Tongue (tissue), 2 donors: ENCODE data around the gene RENBP. TPM values are rescaled to one million over a fixed set of nuclear protein-coding genes. Genes with fewer than 3 reads are reported as not detected.

Experiments
- DNase-seq: peaks from one replicate; pipeline ENCODE4 v3.0.0-alpha.2; 2015
- total RNA-seq: library from RNA; depleted of rRNA; stranded (reverse); fragments of >200 nt; gene quantifications from one replicate; pipeline ENCODE4 v1.2.3, GENCODE V29; 2014

Gene RENBP
- total RNA-seq, 1 donor from 2014 or later: 5.2 TPM

- no peak for DNase-seq
These were observed 25.2 kb downstream of the RENBP start for GRCh38 chrX:153919281-153919680.

- no peak for DNase-seq
These were observed 26.6 kb downstream of the RENBP start for GRCh38 chrX:153917869-153918268.

GRCh38 chrX:153913701-153914100 is 30.7 kb downstream of the RENBP start:
- DNase-seq: no peak

- DNase-seq: no peak
These were observed 31.2 kb downstream of the RENBP start for GRCh38 chrX:153913211-153913610.

GRCh38 chrX:153911798-153912197 is 32.6 kb downstream of the RENBP start:
- no peak for DNase-seq

- DNase-seq: no peak
These were observed 34.0 kb downstream of the RENBP start for GRCh38 chrX:153910446-153910845.

- DNase-seq: no peak
These were observed 34.5 kb downstream of the RENBP start for GRCh38 chrX:153909980-153910360.

- no peak for DNase-seq
These were observed 35.1 kb downstream of the RENBP start for GRCh38 chrX:153909024-153909979.

- no peak for DNase-seq
These were observed 36.1 kb downstream of the RENBP start for GRCh38 chrX:153908219-153908860.

GRCh38 chrX:153907456-153907855 is 37.0 kb downstream of the RENBP start:
- no peak for DNase-seq

GRCh38 chrX:153906126-153906917 is 38.1 kb downstream of the RENBP start:
- DNase-seq: no peak

GRCh38 chrX:153905481-153906095 is 38.9 kb downstream of the RENBP start:
- DNase-seq: no peak

GRCh38 chrX:153903991-153904957 is 40.2 kb downstream of the RENBP start, which contains the start of gene AVPR2:
Gene AVPR2 (plus strand): TSS chrX:153904673. CDS start chrX:153905146, 473 bp downstream.
- no peak for DNase-seq

- no peak for DNase-seq
These were observed 41.0 kb downstream of the RENBP start for GRCh38 chrX:153903238-153903980.

GRCh38 chrX:153902385-153902784 is 42.1 kb downstream of the RENBP start:
- DNase-seq: no peak

- DNase-seq: no peak
These were observed 42.7 kb downstream of the RENBP start for GRCh38 chrX:153901753-153902140.

GRCh38 chrX:153900831-153901752 is 43.4 kb downstream of the RENBP start:
- DNase-seq: peak; percentile 75

GRCh38 chrX:153897899-153898298 is 46.5 kb downstream of the RENBP start:
- no peak for DNase-seq

GRCh38 chrX:153889123-153889522 is 55.3 kb downstream of the RENBP start:
- DNase-seq: no peak
